MCF 10A (cell line): ENCODE measurements around the gene FFAR1. TPM values are rescaled to one million over a fixed set of nuclear protein-coding genes. Genes with fewer than 3 reads are reported as not detected.
A peak's percentile ranks its signal among the peaks of the same experiment; 100 is the strongest.

Experiments used
- BruUV-seq: library from RNA; stranded (reverse); fragments of 400-500 nt; replicated peaks from 2 replicates; lab custom pipeline; 2021; lab: Mats Ljungman, UMichigan
- CTCF ChIA-PET: fragments of 300-600 bp; sonication (Branson Sonifier 250); formaldehyde crosslinking; extraction: SDS; loops from one replicate; lab custom pipeline; 2021; ENCODE audit warnings: antibody characterized with exemption, inconsistent platforms; lab: Yijun Ruan, JAX
- POLR2A ChIA-PET: fragments of 300-600, 350-650 bp; sonication (Branson Sonifier 250); formaldehyde crosslinking; extraction: SDS; loops from one replicate; lab custom pipeline; 2020; ENCODE audit warnings: antibody characterized with exemption, inconsistent platforms; lab: Yijun Ruan, JAX
- DNase-seq: peaks from one replicate; pipeline ENCODE4 v3.0.0-alpha.2; 2018; ENCODE audit not compliant: unreplicated experiment
- H3K27ac Mint-ChIP-seq: one replicate; pipeline ENCODE4 v1.8.0; 2022; ENCODE audit warnings: mild to moderate bottlenecking, low read depth, mixed read lengths; ENCODE audit not compliant: unreplicated experiment
- H3K27me3 Mint-ChIP-seq: one replicate; pipeline ENCODE4 v1.8.0; 2022; ENCODE audit warnings: mixed read lengths; ENCODE audit not compliant: insufficient read depth, unreplicated experiment
- H3K36me3 Mint-ChIP-seq: one replicate; pipeline ENCODE4 v1.8.0; 2022; ENCODE audit warnings: mild to moderate bottlenecking, moderate library complexity, mixed read lengths; ENCODE audit not compliant: insufficient read depth, unreplicated experiment
- H3K4me1 Mint-ChIP-seq: one replicate; pipeline ENCODE4 v1.8.0; 2022; ENCODE audit warnings: mixed read lengths; ENCODE audit not compliant: insufficient read depth, unreplicated experiment
- H3K4me3 Mint-ChIP-seq: one replicate; pipeline ENCODE4 v1.8.0; 2022; ENCODE audit warnings: mild to moderate bottlenecking, moderate library complexity, mixed read lengths; ENCODE audit not compliant: unreplicated experiment
- H3K9me3 Mint-ChIP-seq: one replicate; pipeline ENCODE4 v1.8.0; 2022; ENCODE audit warnings: mixed read lengths; ENCODE audit not compliant: unreplicated experiment
- CTCF ChIP-seq: fragments of 200-600 bp; IDR thresholded peaks from one replicate; pipeline ENCODE4 v1.8.0; 2022; ENCODE audit warnings: antibody characterized with exemption, mild to moderate bottlenecking; ENCODE audit not compliant: unreplicated experiment
- intact Hi-C: fragments of 100-400 bp; cut with micrococcal nuclease; formaldehyde crosslinking; loops from 2 replicates; pipeline ENCODE4 v1.14.1; 2022
- total RNA-seq: library from RNA; stranded (reverse); gene quantifications from 2 replicates; pipeline ENCODE4 v1.2.3, GENCODE V29; 2022

The FFAR1 gene
- total RNA-seq, 1 experiment from 2014 or later, result not detected

DNA sequence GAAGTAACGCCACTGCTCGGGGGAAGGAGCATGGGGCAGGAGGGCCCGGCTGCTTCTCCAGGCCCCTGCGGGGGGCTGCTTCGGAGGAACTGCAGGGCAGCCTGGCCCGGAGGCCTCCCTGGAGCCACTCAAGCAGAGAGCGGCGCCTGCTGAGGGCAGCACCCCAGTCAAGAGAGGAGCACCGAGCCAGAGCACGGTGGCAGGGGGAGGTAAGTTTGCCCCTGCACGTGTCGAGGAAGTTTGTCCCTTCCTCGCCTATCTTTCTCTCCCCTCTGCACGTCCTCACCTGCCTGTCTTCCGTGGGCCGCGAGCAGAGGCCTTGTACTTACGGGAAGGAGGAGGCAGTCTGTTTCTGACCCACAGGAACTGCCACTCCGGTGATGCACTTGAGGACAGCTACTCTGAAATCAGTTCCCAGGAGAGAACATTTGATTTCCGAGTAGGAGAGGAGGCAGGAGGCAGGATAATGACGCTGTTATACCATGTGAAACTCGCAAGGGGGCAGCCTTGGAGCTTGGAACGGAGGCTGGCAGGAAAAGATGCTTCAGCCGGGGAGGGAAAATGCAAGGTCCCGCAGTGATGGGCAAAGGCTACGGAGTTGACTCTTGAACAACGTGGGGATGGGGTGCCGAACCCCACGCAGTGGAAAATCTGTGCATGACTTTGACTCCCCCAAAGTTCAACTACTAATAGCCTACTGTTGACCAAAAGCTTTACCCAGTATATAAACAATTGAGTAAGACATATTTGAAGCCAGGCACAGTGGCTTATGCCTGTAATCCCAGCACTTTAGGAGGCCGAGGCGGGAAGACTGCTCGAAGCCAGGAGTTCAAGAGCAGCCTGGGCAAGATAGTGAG, 5.0 kb downstream of the FFAR1 start:
- CTCF ChIA-PET, result interaction anchor here (0.6 to 7.1 kb wide), 43 partner anchors 8 to 596 kb away, joined by 3 to 143 read pairs (median 4); partner anchors contain the start of gene DMKN
- Mint-ChIP-seq H3K27me3 (peaks cover 33% of the 10 kb centered on the region), H3K36me3 (no peaks in the 10 kb centered on the region), H3K4me1 (peaks cover 4% of the 10 kb centered on the region), H3K9me3 (no peaks in the 10 kb centered on the region), H3K4me3 (no peak overlapping the region), H3K27ac (no peak overlapping the region)
- BruUV-seq, result no TSS peak
- TF ChIP-seq CTCF, result peak; percentile 79
- DNase-seq, result peak; percentile 79
- POLR2A ChIA-PET, result interaction anchor here (1.7 kb wide), 2 partner anchors 116 to 142 kb away, joined by 6 to 14 read pairs; no protein-coding TSS in a partner anchor
- intact Hi-C loops, result loop anchor here (1.0 to 10.0 kb wide), 3 partner anchors 88 to 143 kb away; partner anchors contain the start of gene USF2

DNA sequence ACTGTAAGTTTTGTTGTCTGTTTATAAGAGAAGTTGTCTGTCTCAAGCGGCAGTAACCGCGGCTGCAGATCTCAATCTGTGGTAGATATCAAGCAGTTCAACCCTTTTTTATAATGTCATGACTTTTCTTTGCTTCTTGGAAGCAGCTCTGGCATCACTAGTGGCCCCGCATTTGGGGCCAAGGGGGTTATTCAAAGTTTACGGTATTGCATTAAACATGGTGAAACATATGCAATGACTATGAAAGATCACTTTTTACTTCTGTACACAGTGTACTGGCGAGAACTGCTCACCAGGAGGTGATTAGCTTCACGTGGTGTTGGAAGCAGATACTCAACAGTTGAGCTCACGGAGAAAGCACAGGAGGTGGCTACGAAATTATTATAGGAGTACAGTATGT, 5.9 kb downstream of the FFAR1 start:
- Mint-ChIP-seq H3K36me3 (no peaks in the 10 kb centered on the region), H3K4me3 (no peak overlapping the region), H3K27ac (no peak overlapping the region), H3K9me3 (no peaks in the 10 kb centered on the region), H3K4me1 (peaks cover 10% of the 10 kb centered on the region), H3K27me3 (peaks cover 36% of the 10 kb centered on the region)
- CTCF ChIA-PET, result interaction anchor here (0.6 to 7.1 kb wide), 39 partner anchors 9 to 523 kb away, joined by 3 to 143 read pairs (median 5); partner anchors contain the start of gene DMKN
- POLR2A ChIA-PET, result interaction anchor here (1.7 kb wide), 2 partner anchors 115 to 142 kb away, joined by 6 to 14 read pairs; no protein-coding TSS in a partner anchor
- DNase-seq, result no peak
- intact Hi-C loops, result loop anchor here (10.0 kb wide), 1 partner anchor 89 kb away; the partner anchor contains the start of gene USF2
- BruUV-seq, result no TSS peak
- TF ChIP-seq CTCF, result no peak

DNA sequence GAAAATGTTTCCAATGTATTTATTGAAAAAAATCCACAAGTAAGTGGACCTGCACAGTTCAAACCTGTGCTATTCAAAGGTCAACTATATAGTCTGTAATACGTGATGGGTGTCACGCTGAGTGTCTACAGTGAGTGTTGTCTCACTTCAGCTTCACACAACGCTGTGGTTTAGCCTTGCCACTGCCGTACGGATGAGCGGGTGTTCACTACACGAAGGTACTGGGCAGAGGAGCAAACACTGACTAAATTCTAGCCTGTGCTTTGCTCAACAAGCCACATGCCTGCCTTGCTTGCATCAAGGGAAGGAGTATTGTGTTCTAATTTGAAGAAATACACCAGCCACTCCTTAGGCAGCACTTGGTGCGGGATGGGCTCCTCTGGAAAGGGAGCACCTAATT, 7.2 kb downstream of the FFAR1 start:
- Mint-ChIP-seq H3K4me3 (no peak overlapping the region), H3K27me3 (peaks cover 37% of the 10 kb centered on the region), H3K27ac (no peak overlapping the region), H3K4me1 (peaks cover 10% of the 10 kb centered on the region), H3K36me3 (no peaks in the 10 kb centered on the region), H3K9me3 (no peaks in the 10 kb centered on the region)
- no peak for TF ChIP-seq CTCF
- POLR2A ChIA-PET, result no interaction called here
- BruUV-seq, result no TSS peak
- intact Hi-C loops, result loop anchor here (10.0 kb wide), 1 partner anchor 90 kb away; the partner anchor contains the start of gene USF2
- CTCF ChIA-PET, result interaction anchor here (1.2 to 7.1 kb wide), 3 partner anchors 10 to 141 kb away, joined by 3 to 143 read pairs (median 49); no protein-coding TSS in a partner anchor
- no peak for DNase-seq
